GM19240 (cell line): ENCODE measurements around the gene EHD4.

Experiments
- DNase-seq: peaks from one replicate; pipeline ENCODE4 v3.0.0; 2011; ENCODE audit warnings: low spot score; ENCODE audit not compliant: insufficient read length

EHD4 gene

GRCh38 chr15:41957021-41957897, 15.1 kb downstream of the EHD4 start:
- DNase-seq: no peak

- DNase-seq: no peak
These were observed 16.4 kb downstream of the EHD4 start for GRCh38 chr15:41955807-41956525.

- no peak for DNase-seq
These were observed 17.3 kb downstream of the EHD4 start for GRCh38 chr15:41955100-41955499.

- DNase-seq: no peak
These were observed 18.3 kb downstream of the EHD4 start for GRCh38 chr15:41954036-41954435.

- DNase-seq: no peak
These were observed 20.3 kb downstream of the EHD4 start for GRCh38 chr15:41952013-41952563.

GRCh38 chr15:41951571-41951970, 20.8 kb downstream of the EHD4 start:
- DNase-seq: no peak

- no peak for DNase-seq
These were observed 21.9 kb downstream of the EHD4 start for GRCh38 chr15:41950489-41950888.

GRCh38 chr15:41950127-41950483, 22.3 kb downstream of the EHD4 start:
- DNase-seq: no peak

GRCh38 chr15:41949401-41950126, 22.8 kb downstream of the EHD4 start:
- no peak for DNase-seq

GRCh38 chr15:41948490-41948889, 23.9 kb downstream of the EHD4 start:
- DNase-seq: no peak

GRCh38 chr15:41946970-41947369, 25.4 kb downstream of the EHD4 start:
- DNase-seq: no peak

- DNase-seq: no peak
These were observed 26.6 kb downstream of the EHD4 start for GRCh38 chr15:41945731-41946130.

- DNase-seq: no peak
These were observed 27.1 kb downstream of the EHD4 start for GRCh38 chr15:41945221-41945620.

GRCh38 chr15:41944313-41944940, 27.9 kb downstream of the EHD4 start:
- no peak for DNase-seq

- DNase-seq: no peak
These were observed 28.6 kb downstream of the EHD4 start for GRCh38 chr15:41943543-41944312.

GRCh38 chr15:41942886-41943285, 29.5 kb downstream of the EHD4 start:
- DNase-seq: no peak

GRCh38 chr15:41941644-41942415, 30.5 kb downstream of the EHD4 start:
- DNase-seq: no peak

GRCh38 chr15:41940441-41940857, 31.9 kb downstream of the EHD4 start:
- DNase-seq: no peak

GRCh38 chr15:41939986-41940385, 32.4 kb downstream of the EHD4 start:
- no peak for DNase-seq

GRCh38 chr15:41937568-41937923, 34.8 kb downstream of the EHD4 start:
- DNase-seq: no peak
